ENCODE results near the gene MIB1.
"Not testable (repeated sequence)": the region's sequence is repeated elsewhere in the genome, so short reads cannot be mapped to it uniquely, and the experiment has no call there.

MIB1 gene

DNA sequence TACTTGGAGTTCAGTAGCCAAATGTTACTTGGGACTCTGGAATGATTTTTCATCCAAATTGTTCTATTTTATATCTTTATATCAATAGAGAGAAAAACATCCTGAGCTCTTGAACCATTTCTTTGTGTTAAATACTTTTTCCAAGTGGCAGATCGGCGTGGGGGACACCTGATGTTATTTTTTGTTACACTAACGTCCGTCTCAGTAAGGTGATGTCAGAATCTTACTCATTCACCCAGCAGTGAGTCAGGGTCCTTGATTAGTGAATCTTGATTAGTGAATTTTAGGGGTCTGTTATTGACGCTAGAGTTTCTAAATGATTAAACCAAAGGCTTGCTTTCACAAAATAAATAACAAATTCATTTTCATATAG is 1.7 kb downstream of the MIB1 start:
- DNase-seq (ENCODE audit: extremely low read depth in 1 of 2, low read depth in 1 of 2): no peak

DNA sequence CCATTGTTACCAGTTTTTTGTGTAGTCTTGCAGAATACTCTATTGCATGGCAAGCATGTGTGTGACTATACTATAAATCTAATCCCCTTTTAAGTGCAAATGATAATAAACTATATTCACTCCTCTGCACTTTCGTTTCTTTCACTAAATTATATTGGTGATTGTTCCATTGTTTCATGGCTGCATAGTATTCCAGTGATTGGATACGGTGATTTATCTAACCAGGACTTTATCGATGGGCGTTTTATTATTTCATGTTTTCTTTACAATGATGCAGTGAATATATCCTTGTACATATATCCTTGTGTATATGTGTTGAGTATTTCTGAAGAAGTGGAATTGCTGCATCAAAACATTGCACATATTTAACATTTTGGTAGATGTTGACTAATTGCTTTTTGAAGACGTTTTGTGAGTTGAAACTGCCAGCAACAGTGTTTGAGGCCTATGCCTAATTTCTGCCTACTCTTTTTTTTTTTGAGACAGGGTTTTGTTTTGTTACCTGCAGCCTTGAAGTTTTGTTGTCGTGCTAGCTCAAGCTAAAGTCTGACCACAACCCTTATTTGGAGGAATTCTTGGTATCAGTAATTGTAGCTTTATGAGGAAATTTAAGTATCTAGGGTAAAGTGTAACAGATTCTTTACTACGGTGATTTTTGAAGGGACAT is 2.7 kb downstream of the MIB1 start:
- DNase-seq (ENCODE audit: extremely low read depth in 1 of 2, low read depth in 1 of 2): no peak

- DNase-seq (ENCODE audit: extremely low read depth in 1 of 2, low read depth in 1 of 2): no peak
Measured at GRCh38 chr18:21745231-21745630, 4.6 kb downstream of the MIB1 start.

- DNase-seq (ENCODE audit: extremely low read depth in 1 of 2, low read depth in 1 of 2): no peak
Measured at GRCh38 chr18:21747268-21747667, 6.7 kb downstream of the MIB1 start.

GRCh38 chr18:21747764-21748693 is 7.4 kb downstream of the MIB1 start:
- no peak for DNase-seq (ENCODE audit: extremely low read depth in 1 of 2, low read depth in 1 of 2)

GRCh38 chr18:21757833-21758232 is 17.2 kb downstream of the MIB1 start:
- DNase-seq (ENCODE audit: extremely low read depth in 1 of 2, low read depth in 1 of 2): no peak

GRCh38 chr18:21759836-21760235 is 19.2 kb downstream of the MIB1 start:
- DNase-seq (ENCODE audit: extremely low read depth in 1 of 2, low read depth in 1 of 2): no peak

DNA sequence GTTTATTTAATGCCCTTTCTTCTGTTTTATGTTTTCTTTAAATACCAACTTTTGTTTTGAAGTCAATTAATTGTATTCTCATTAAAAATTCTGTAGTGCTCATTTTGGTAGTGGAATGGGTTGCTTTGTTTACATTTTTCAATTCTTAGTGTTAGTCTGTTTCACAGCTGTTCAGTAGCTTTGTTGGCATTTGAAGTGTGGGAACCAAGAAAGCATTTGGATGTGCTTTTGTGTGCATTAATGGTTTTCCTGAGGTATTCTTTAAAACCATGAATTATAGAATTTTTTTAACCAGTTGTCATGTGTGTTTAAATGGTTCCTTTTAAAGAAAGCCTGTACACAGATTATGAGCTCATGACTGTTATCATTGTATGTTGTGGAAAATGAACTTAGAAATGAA is 19.7 kb downstream of the MIB1 start:
- no peak for DNase-seq (ENCODE audit: extremely low read depth in 1 of 2, low read depth in 1 of 2)

DNA sequence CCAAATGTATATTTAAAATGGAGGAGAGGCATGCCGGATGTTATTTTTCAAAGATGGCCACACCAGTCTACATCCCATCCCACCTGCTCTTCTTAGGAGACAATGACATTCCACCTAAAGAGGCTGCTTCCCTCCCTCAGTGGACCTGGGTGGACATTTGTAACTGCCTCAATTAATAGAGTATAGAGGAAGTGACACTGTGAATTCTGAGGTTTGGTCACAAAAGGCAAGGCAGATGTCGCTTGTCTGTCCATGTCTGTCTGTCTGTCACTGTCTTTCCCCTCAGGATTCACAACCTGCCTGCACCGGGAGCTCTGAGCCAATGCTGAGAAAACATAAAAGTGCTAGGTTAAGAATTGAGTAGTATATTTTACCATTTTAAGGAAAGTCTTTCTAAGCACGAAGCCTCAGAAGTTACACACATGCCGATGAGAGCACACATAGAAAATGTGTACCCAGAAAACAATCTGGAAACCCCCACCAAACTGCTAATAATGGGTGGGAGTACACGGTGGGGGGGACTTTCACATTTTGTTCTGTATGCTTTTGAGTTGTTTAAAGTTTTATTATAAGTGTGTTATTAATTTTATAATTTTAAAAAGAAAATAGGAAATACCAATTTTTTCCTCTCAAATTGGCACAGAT is 21.0 kb downstream of the MIB1 start:
- DNase-seq (ENCODE audit: extremely low read depth in 1 of 2, low read depth in 1 of 2): no peak

DNA sequence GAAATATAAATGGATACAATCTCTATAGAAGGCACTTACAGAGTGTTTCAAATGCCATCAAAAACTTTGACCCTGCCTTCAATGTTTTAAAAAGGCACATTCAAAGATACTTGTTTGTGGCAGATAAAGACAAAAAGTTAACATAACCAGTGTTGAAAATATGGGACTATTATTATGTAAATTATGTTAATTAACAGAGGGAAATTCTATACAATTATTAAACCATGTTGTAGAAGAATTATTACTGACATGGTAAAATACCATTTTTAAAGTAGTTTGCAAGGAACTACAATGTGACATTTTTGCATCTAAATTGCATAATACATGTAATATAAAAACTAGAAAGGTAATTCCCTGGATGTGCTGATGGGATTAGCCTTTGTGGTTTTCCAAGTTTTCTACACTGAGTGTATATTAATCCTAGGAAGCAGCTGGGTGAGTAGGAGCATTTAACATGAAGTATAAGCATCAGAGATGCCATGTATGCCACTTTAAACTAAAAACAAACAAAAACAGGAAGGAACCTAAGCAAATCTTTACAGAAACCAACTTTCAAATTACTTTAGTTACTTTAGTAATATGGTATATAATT is 21.7 kb downstream of the MIB1 start:
- DNase-seq (ENCODE audit: extremely low read depth in 1 of 2, low read depth in 1 of 2): no peak

GRCh38 chr18:21763846-21764646 is 23.5 kb downstream of the MIB1 start:
- no peak for DNase-seq (ENCODE audit: extremely low read depth in 1 of 2, low read depth in 1 of 2)

DNA sequence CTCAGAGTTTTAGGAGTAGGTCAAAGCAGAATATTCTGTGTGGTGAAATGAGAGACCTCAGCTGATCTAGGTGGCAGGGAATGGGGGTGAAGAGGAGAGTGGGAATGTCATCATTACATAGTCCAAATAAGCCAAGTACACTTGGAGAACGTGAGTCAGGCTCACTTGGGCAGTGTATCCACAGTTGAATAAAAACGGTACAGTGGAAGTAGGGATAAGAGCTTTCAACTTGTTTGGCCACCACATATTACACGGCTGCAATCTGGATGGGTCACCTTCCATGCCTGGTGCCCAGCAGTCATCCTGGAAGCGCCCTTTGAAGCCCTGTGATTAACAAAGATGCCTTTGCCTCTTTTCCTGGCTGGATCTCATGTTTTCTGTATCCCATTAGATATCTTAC is 28.6 kb downstream of the MIB1 start:
- no peak for DNase-seq (ENCODE audit: extremely low read depth in 1 of 2, low read depth in 1 of 2)

DNA sequence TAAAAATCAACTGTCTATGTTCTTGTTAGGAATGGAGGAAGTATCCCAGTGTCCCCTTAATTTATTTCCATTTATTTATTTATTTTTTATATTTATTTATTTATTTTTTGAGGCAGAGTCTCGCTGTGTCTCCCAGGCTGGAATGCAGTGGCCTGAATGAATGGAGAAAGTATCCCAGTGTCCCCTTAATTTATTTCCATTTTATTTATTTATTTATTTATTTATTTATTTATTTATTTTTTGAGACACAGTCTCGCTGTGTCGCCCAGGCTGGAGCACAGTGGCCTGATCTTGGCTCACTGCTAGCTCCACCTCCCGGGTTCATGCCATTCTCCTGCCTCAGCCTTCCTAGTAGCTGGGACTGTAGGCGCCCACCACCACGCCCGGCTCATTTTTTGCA is 34.1 kb downstream of the MIB1 start:
- DNase-seq (ENCODE audit: extremely low read depth in 1 of 2, low read depth in 1 of 2): no peak

GRCh38 chr18:21777814-21778213 is 37.2 kb downstream of the MIB1 start:
- no peak for DNase-seq (ENCODE audit: extremely low read depth in 1 of 2, low read depth in 1 of 2)

GRCh38 chr18:21786526-21786925 is 45.9 kb downstream of the MIB1 start:
- DNase-seq (ENCODE audit: extremely low read depth in 1 of 2, low read depth in 1 of 2): no peak

DNA sequence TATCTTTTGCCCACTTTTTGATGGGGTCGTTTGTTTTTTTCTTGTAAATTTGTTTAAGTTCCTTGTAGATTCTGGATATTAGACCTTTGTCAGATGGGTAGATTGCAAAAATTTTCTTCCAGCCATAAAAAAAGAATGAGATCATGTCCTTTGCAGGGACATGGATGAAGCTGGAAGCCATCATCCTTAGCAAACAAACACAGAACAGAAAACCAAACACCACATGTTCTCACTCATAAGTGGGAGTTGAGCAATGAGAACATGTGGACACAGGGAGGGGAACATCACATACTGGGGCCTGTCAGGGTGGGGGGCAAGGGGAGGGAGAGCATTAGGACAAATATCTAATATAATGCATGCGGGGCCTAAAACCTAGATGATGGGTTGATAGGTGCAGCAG is 55.5 kb downstream of the MIB1 start:
- DNase-seq (ENCODE audit: extremely low read depth in 1 of 2, low read depth in 1 of 2): not testable (repeated sequence)

GRCh38 chr18:21798126-21798525 is 57.5 kb downstream of the MIB1 start:
- DNase-seq (ENCODE audit: extremely low read depth in 1 of 2, low read depth in 1 of 2): no peak

GRCh38 chr18:21799721-21800120 is 59.1 kb downstream of the MIB1 start:
- DNase-seq (ENCODE audit: extremely low read depth in 1 of 2, low read depth in 1 of 2): no peak

GRCh38 chr18:21803495-21803894 is 62.9 kb downstream of the MIB1 start:
- no peak for DNase-seq (ENCODE audit: extremely low read depth in 1 of 2, low read depth in 1 of 2)

GRCh38 chr18:21805771-21806366 is 65.3 kb downstream of the MIB1 start:
- DNase-seq (ENCODE audit: extremely low read depth in 1 of 2, low read depth in 1 of 2): no peak
